ENCODE data around the gene FAM13B. TPM values are rescaled to one million over a fixed set of nuclear protein-coding genes. Genes with fewer than 3 reads are reported as not detected.

FAM13B gene
- total RNA-seq, 1 donor from 2014 or later, result 57.9 TPM

DNA sequence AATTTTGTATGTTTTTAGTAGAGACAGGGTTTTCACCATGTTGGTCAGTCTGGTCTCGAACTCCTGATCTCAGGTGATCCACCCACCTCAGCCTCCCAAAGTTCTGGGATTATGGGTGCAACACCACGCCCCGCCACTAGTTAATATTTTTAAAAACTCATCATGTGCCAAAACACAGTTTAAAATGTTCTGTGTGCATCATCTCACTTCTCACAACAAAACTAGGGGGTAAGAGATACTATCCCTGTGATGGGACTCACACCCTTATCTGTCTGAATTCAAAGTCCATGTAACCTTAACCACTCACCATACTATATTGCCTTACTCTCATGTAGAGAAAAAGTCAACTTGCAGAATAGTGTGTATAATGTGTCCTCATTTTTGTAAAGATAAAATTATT is 141.0 kb downstream of the FAM13B start:
- DNase-seq (ENCODE audit: low spot score in 2 of 2, unreplicated experiment in 2 of 2), result no peak
- H3K4me3 Mint-ChIP-seq, result no peak overlapping the region
- no peak overlapping the region for H3K27ac Mint-ChIP-seq
- H3K9me3 Mint-ChIP-seq, result no peaks in the 10 kb centered on the region
- H3K4me1 Mint-ChIP-seq, result peaks cover 7% of the 10 kb centered on the region
- no peaks in the 10 kb centered on the region for H3K27me3 Mint-ChIP-seq (ENCODE audit: low read depth)
- no peaks in the 10 kb centered on the region for H3K36me3 Mint-ChIP-seq
- TF ChIP-seq, protein P1, sequence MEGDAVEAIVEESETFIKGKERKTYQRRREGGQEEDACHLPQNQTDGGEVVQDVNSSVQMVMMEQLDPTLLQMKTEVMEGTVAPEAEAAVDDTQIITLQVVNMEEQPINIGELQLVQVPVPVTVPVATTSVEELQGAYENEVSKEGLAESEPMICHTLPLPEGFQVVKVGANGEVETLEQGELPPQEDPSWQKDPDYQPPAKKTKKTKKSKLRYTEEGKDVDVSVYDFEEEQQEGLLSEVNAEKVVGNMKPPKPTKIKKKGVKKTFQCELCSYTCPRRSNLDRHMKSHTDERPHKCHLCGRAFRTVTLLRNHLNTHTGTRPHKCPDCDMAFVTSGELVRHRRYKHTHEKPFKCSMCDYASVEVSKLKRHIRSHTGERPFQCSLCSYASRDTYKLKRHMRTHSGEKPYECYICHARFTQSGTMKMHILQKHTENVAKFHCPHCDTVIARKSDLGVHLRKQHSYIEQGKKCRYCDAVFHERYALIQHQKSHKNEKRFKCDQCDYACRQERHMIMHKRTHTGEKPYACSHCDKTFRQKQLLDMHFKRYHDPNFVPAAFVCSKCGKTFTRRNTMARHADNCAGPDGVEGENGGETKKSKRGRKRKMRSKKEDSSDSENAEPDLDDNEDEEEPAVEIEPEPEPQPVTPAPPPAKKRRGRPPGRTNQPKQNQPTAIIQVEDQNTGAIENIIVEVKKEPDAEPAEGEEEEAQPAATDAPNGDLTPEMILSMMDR (IDR thresholded peaks at IDR 0.05; ENCODE audit: unreplicated experiment), result peak; percentile 74

DNA sequence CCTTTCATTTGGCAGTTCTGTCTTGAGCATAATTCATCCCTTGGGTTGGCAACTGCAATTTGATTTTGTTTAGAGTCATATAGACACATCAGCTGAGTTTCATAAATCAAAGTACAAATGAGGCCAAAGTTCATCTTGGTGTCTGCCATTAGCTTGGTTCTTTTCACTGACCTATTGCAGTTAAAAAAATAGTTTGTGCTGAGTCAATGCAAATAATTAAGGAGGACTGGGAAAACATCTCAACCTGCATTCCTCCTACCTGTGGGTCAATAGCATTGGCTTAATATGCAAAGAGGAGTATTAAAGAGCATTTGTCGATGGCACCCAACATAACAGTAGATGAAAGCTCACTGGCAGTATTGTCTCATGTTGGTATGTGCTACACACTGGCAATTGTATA is 142.0 kb downstream of the FAM13B start:
- H3K27me3 Mint-ChIP-seq (ENCODE audit: low read depth), result no peaks in the 10 kb centered on the region
- DNase-seq (ENCODE audit: low spot score in 2 of 2, unreplicated experiment in 2 of 2), result no peak

DNA sequence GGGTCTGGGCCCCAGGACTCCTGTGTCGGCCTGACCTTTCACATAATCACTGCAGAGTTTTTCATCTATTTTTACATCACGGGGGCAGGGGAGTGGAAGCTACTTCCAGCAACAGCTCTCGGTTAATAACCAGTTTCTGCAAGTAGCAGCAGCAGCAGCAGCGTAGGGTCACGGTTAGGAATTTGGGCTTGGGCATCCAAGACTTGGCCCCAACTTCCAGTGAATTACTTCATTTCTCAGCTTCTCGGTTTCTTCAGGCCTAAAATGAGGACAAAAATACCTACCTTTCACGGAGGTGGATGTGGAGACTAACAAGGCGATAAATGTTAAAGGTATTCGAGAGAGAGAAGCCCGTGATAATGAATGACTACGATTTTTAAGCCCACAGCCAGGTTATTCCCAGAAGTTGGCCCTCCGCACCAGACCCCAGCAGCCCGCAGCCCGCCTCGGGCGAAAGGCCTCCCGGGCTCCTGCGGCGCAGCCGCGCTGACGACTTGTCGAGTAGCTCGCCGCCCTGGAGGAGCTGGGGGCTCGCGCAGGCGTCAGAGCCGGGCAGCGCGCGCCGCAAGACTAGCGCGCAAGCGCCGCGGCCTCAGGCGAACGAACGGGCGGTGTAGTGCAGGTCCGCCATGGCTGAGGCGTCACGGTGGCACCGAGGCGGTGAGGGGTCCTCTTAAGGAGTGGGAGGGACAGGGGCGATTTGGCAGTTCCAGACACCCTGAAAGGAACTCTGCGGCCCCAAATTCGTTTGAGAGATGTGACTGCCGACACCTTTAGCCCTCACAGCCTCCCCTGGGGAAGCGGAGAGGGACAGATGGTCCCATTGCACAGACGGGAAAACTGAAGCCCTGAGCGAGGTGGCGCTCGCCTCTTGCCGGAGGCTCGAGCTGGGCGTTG is 143.8 kb downstream of the FAM13B start, which contains the start of gene PKD2L2:
Gene PKD2L2, plus strand, starts transcription at position 595 of the 897 bp plus-strand sequence. Its CDS starts 35 bp downstream, at position 630.
- Mint-ChIP-seq H3K4me3 (no peak within 1 kb of the TSS), H3K27me3 (ENCODE audit: low read depth) (no peaks in the 10 kb centered on the region), H3K9me3 (no peaks in the 10 kb centered on the region), H3K36me3 (no peaks in the 10 kb centered on the region), H3K27ac (peak within 1 kb of the TSS; percentile 47), H3K4me1 (peaks cover 7% of the 10 kb centered on the region)
- DNase-seq (ENCODE audit: low spot score in 2 of 2, unreplicated experiment in 2 of 2), result no peak
- TF ChIP-seq, protein P1 (IDR thresholded peaks at IDR 0.05; ENCODE audit: unreplicated experiment), result no peak

More for the DNA sequence above, 142.0 kb downstream of the FAM13B start:
- TF ChIP-seq, protein P1 (IDR thresholded peaks at IDR 0.05; ENCODE audit: unreplicated experiment), result no peak
- H3K4me3 Mint-ChIP-seq, result no peak overlapping the region
- H3K36me3 Mint-ChIP-seq, result no peaks in the 10 kb centered on the region
- no peak overlapping the region for H3K27ac Mint-ChIP-seq
- no peaks in the 10 kb centered on the region for H3K9me3 Mint-ChIP-seq
- peaks cover 7% of the 10 kb centered on the region for H3K4me1 Mint-ChIP-seq

DNA sequence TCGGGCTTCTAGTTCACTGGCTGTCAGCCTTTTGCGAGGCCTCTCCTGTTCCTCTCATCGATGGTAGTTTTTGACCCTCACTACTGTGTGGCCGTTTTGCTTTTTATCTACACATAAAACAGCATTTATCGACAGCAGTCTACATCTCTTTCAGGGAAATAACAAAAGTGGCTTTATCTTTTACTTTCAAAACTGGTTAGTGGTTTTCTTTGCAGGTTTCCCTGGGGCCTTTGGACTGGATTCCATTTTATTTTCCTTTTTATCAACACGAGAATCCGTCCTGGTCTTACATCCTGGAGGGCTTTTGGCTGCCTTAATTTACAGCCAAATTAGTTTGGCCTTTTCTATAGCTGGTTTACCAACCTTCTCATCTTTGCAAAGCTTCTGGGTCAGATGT is 144.4 kb downstream of the FAM13B start:
- DNase-seq (ENCODE audit: low spot score in 2 of 2, unreplicated experiment in 2 of 2), result no peak
- peak overlapping the region; percentile 47 for H3K27ac Mint-ChIP-seq
- H3K4me3 Mint-ChIP-seq, result no peak overlapping the region

More for the DNA sequence above, 144.4 kb downstream of the FAM13B start:
- H3K36me3 Mint-ChIP-seq, result no peaks in the 10 kb centered on the region
- TF ChIP-seq, protein P1 (IDR thresholded peaks at IDR 0.05; ENCODE audit: unreplicated experiment), result no peak
- no peaks in the 10 kb centered on the region for H3K9me3 Mint-ChIP-seq
- H3K27me3 Mint-ChIP-seq (ENCODE audit: low read depth), result no peaks in the 10 kb centered on the region
- H3K4me1 Mint-ChIP-seq, result peaks cover 7% of the 10 kb centered on the region

Other genes starting within 250 kb of the FAM13B start
- not detected in 3 replicates for gene MYOT, start 165.2 kb downstream of the FAM13B start, total RNA-seq
- not detected in 3 replicates for gene PKD2L2, start 143.6 kb downstream of the FAM13B start, total RNA-seq
- gene WNT8A, start 51.0 kb upstream of the FAM13B start, total RNA-seq, result not detected in 3 replicates
- 2.4 to 3.4 TPM (median 2.7 TPM) in 3 replicates for gene NME5, start 106.3 kb upstream of the FAM13B start, total RNA-seq
- gene BRD8, start 145.6 kb upstream of the FAM13B start, total RNA-seq, result 88.7 to 89.3 TPM (median 89.0 TPM) in 3 replicates
- 24.4 to 27.0 TPM (median 26.8 TPM) in 3 replicates for gene KIF20A, start 146.0 kb upstream of the FAM13B start, total RNA-seq
- 37.6 to 44.1 TPM (median 39.0 TPM) in 3 replicates for gene CDC23, start 180.2 kb upstream of the FAM13B start, total RNA-seq
- 0.27 to 0.73 TPM (median 0.43 TPM) in 3 replicates for gene GFRA3, start 241.5 kb upstream of the FAM13B start, total RNA-seq